HEK293T (cell line): ENCODE results near the gene SFMBT1.

ENCODE experiments used
- BHLHE40 ChIP-seq: fragments of 450-650 bp; IDR thresholded peaks from 2 replicates; pipeline ENCODE4 v1.6.1; 2016; ENCODE audit warnings: mild to moderate bottlenecking, moderate library complexity, borderline replicate concordance
- CTBP1 ChIP-seq: fragments of 450-650 bp; IDR thresholded peaks from 2 replicates; pipeline ENCODE4 v1.6.1; 2016; ENCODE audit warnings: borderline replicate concordance
- FOXA1 ChIP-seq: fragments of 450-650 bp; IDR thresholded peaks from 2 replicates; pipeline ENCODE4 v1.6.1; 2016; ENCODE audit warnings: mild to moderate bottlenecking
- L3MBTL2 ChIP-seq: fragments of 450-650 bp; conservative IDR thresholded peaks from 2 replicates; pipeline ENCODE4 v1.6.1; 2016; ENCODE audit warnings: mild to moderate bottlenecking
- NFRKB ChIP-seq: fragments of 450-650 bp; IDR thresholded peaks from 2 replicates; pipeline ENCODE4 v1.6.1; 2016; ENCODE audit warnings: mild to moderate bottlenecking, moderate library complexity
- PKNOX1 ChIP-seq: fragments of 450-650 bp; IDR thresholded peaks from 2 replicates; pipeline ENCODE4 v1.6.1; 2016
- SP1 ChIP-seq: fragments of 450-650 bp; IDR thresholded peaks from 2 replicates; pipeline ENCODE4 v1.6.1; 2017
- SUZ12 ChIP-seq: fragments of 450-650 bp; IDR thresholded peaks from 2 replicates; pipeline ENCODE4 v1.6.1; 2016; ENCODE audit warnings: mild to moderate bottlenecking
- ZNF384 ChIP-seq: fragments of 450-650 bp; IDR thresholded peaks from 2 replicates; pipeline ENCODE4 v1.6.1; 2016

- TF ChIP-seq PKNOX1 (no peak), SP1 (no peak), BHLHE40 (no peak), L3MBTL2 (no peak), NFRKB (no peak), SUZ12 (no peak), CTBP1 (no peak), ZNF384 (no peak), FOXA1 (no peak)
Measured at GRCh38 chr3:53083949-53084309, 38.1 kb upstream of the SFMBT1 start.
